Smooth muscle cell (in vitro differentiated cells): ENCODE results near the gene CST2. TPM values are rescaled to one million over a fixed set of nuclear protein-coding genes. Genes with fewer than 3 reads are reported as not detected.
A peak's percentile ranks its signal among the peaks of the same experiment; 100 is the strongest.
"Not testable (repeated sequence)": the region's sequence is repeated elsewhere in the genome, so short reads cannot be mapped to it uniquely, and the experiment has no call there.

Experiments
- DNase-seq: peaks from one replicate; lab custom pipeline; 2025; ENCODE audit not compliant: unreplicated experiment; lab: John Stamatoyannopoulos, UW
- H2AFZ ChIP-seq: fragments of 200-600 bp; sonication (generic); 2 replicates; pipeline ENCODE4 v1.6.0; 2016; ENCODE audit warnings: antibody characterized with exemption, low read depth, mild to moderate bottlenecking
- H3F3A ChIP-seq: fragments of 200-600 bp; sonication (generic); 2 replicates; pipeline ENCODE4 v1.6.0; 2017; ENCODE audit warnings: antibody characterized with exemption, low read depth
- H3K27ac ChIP-seq: fragments of 200-600 bp; sonication (generic); 2 replicates; pipeline ENCODE4 v1.5.1; 2016; ENCODE audit warnings: low read depth, mild to moderate bottlenecking
- H3K27me3 ChIP-seq: fragments of 200-600 bp; sonication (generic); 2 replicates; pipeline ENCODE4 v1.6.1; 2016; ENCODE audit warnings: low read depth, mild to moderate bottlenecking
- H3K36me3 ChIP-seq: fragments of 200-600 bp; sonication (generic); 2 replicates; pipeline ENCODE4 v1.5.1; 2016; ENCODE audit warnings: low read depth
- H3K4me1 ChIP-seq: fragments of 200-600 bp; sonication (generic); 2 replicates; pipeline ENCODE4 v1.5.1; 2016; ENCODE audit warnings: low read depth
- H3K4me2 ChIP-seq: fragments of 200-600 bp; sonication (generic); 2 replicates; pipeline ENCODE4 v1.6.0; 2016; ENCODE audit warnings: mild to moderate bottlenecking
- H3K4me3 ChIP-seq: fragments of 200-600 bp; sonication (generic); 2 replicates; pipeline ENCODE4 v1.5.1; 2016; ENCODE audit warnings: mild to moderate bottlenecking
- H3K79me2 ChIP-seq: fragments of 200-600 bp; sonication (generic); 2 replicates; pipeline ENCODE4 v1.6.0; 2016; ENCODE audit warnings: low read depth, mild to moderate bottlenecking
- H3K9ac ChIP-seq: fragments of 200-600 bp; sonication (generic); 2 replicates; pipeline ENCODE4 v1.6.0; 2016; ENCODE audit warnings: low read depth
- H3K9me3 ChIP-seq: fragments of 200-600 bp; sonication (generic); replicated peaks from 2 replicates; pipeline ENCODE4 v1.5.1; 2016; ENCODE audit warnings: low read depth
- H4K20me1 ChIP-seq: fragments of 200-600 bp; sonication (generic); 2 replicates; pipeline ENCODE4 v1.6.0; 2016; ENCODE audit warnings: low read depth
- WGBS: methylation state at CpG from one replicate; pipeline ENCODE4 v1.1.7; 2016; ENCODE audit warnings: low lambda C conversion rate; 5-methylcytosine and 5-hydroxymethylcytosine counted together
- polyA plus RNA-seq: library from polyadenylated mRNA; unstranded; fragments of >200 nt; fragmentation: Nextera tagmentation; extraction: Ambion mirVana; gene quantifications from 2 replicates; pipeline ENCODE4 v1.2.1, GENCODE V29; 2016
- total RNA-seq: library from RNA; depleted of rRNA; stranded (reverse); fragments of >200 nt; gene quantifications from 2 replicates; pipeline ENCODE4 v1.2.3, GENCODE V29; 2014
- TF ChIP-seq, protein P1 (sequence below): fragments of 200-600 bp; sonication (generic); IDR thresholded peaks from 2 replicates; pipeline ENCODE4 v1.5.1; 2017; ENCODE audit warnings: borderline replicate concordance, mild to moderate bottlenecking, antibody characterized with exemption; ENCODE audit not compliant: insufficient read depth, poor library complexity, severe bottlenecking

Gene CST2
- total and polyA plus RNA-seq, 2 experiments from 2014 or later, result 2.0 TPM; not detected in 1

DNA sequence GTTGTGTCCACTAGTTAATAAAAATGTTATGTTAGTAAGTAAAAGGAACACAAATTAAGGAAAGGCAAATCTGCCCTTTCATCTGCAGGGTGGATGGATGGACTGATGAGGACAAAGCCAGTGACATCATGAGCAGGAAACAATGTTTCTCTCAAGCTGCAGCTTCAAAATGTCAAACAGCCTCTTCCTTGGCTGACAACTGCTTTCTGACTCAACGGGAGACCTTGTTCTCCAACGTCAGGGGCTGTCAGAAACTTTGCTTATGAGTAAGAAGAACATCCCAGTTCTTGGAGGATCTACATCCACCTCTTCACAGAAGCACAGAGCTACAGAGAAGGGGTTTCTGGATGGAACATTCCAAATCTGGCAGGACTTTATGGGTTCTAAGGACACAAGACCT is 6.0 kb downstream of the CST2 start:
- no peak overlapping the region for H3K27ac ChIP-seq
- no peaks in the 10 kb centered on the region for H3K36me3 ChIP-seq
- no peaks in the 10 kb centered on the region for H3K9me3 ChIP-seq
- H3K4me2 ChIP-seq, result no peak overlapping the region
- no peaks in the 10 kb centered on the region for H3K27me3 ChIP-seq
- H2AFZ ChIP-seq, result no peak overlapping the region
- H4K20me1 ChIP-seq, result no peaks in the 10 kb centered on the region
- H3K79me2 ChIP-seq, result no peaks in the 10 kb centered on the region
- no peak for DNase-seq
- H3K9ac ChIP-seq, result no peak overlapping the region
- no peaks in the 10 kb centered on the region for H3F3A ChIP-seq
- H3K4me1 ChIP-seq, result peaks cover 3% of the 10 kb centered on the region
- H3K4me3 ChIP-seq, result no peak overlapping the region
- TF ChIP-seq, protein P1, sequence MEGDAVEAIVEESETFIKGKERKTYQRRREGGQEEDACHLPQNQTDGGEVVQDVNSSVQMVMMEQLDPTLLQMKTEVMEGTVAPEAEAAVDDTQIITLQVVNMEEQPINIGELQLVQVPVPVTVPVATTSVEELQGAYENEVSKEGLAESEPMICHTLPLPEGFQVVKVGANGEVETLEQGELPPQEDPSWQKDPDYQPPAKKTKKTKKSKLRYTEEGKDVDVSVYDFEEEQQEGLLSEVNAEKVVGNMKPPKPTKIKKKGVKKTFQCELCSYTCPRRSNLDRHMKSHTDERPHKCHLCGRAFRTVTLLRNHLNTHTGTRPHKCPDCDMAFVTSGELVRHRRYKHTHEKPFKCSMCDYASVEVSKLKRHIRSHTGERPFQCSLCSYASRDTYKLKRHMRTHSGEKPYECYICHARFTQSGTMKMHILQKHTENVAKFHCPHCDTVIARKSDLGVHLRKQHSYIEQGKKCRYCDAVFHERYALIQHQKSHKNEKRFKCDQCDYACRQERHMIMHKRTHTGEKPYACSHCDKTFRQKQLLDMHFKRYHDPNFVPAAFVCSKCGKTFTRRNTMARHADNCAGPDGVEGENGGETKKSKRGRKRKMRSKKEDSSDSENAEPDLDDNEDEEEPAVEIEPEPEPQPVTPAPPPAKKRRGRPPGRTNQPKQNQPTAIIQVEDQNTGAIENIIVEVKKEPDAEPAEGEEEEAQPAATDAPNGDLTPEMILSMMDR, result no peak
- 61% methylated on average over 2 of the region's 2 CpGs for WGBS

- not testable (repeated sequence) for H3K36me3 ChIP-seq, H3K9ac ChIP-seq, H3K4me3 ChIP-seq, H3K79me2 ChIP-seq, H3K27ac ChIP-seq, H2AFZ ChIP-seq, H3K4me2 ChIP-seq, H3K9me3 ChIP-seq, H3F3A ChIP-seq, H3K4me1 ChIP-seq, H4K20me1 ChIP-seq, H3K27me3 ChIP-seq, DNase-seq
- WGBS, result 100% methylated on average over 1 of the region's 1 CpG
Observed at GRCh38 chr20:23811559-23811958, 15.0 kb downstream of the CST2 start.

- not testable (repeated sequence) for H4K20me1 ChIP-seq, DNase-seq, H3K36me3 ChIP-seq, H3K9me3 ChIP-seq, H3K4me2 ChIP-seq, H3K9ac ChIP-seq, H3K79me2 ChIP-seq, H3F3A ChIP-seq, H3K4me1 ChIP-seq, H3K4me3 ChIP-seq, H2AFZ ChIP-seq, H3K27ac ChIP-seq, H3K27me3 ChIP-seq
- 85% methylated on average over 2 of the region's 2 CpGs for WGBS
Observed at GRCh38 chr20:23810349-23810748, 16.2 kb downstream of the CST2 start.

DNA sequence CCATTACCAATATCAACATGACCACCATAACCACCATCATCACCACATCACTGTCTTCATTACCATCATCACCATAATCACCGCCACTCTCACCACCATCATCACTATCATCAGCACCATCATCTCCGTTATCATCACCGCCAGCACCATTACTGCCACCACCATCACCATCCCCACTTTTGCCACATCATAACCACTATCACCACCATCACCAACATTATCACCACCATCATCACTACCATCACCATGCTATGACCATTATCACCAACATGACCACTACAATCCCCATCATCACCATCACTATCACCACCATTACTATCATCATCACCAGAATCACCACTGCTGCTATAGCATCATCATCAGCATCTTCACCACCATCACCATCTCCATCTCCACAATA is 25.7 kb downstream of the CST2 start:
- 100% methylated on average over 3 of the region's 3 CpGs for WGBS
- H4K20me1 ChIP-seq, result no peaks in the 10 kb centered on the region
- H3F3A ChIP-seq, result no peaks in the 10 kb centered on the region
- no peak overlapping the region for H3K4me2 ChIP-seq
- no peaks in the 10 kb centered on the region for H3K9me3 ChIP-seq
- no peaks in the 10 kb centered on the region for H3K79me2 ChIP-seq
- no peaks in the 10 kb centered on the region for H3K4me1 ChIP-seq
- TF ChIP-seq, protein P1, result no peak
- no peaks in the 10 kb centered on the region for H3K36me3 ChIP-seq
- no peak overlapping the region for H3K27ac ChIP-seq
- no peak for DNase-seq
- H3K27me3 ChIP-seq, result no peaks in the 10 kb centered on the region
- no peak overlapping the region for H3K4me3 ChIP-seq
- H3K9ac ChIP-seq, result no peak overlapping the region
- no peak overlapping the region for H2AFZ ChIP-seq

GRCh38 chr20:23799216-23799847 is 27.2 kb downstream of the CST2 start:
- H3K9ac ChIP-seq, H3K4me3 ChIP-seq, H4K20me1 ChIP-seq, H3K4me1 ChIP-seq, H2AFZ ChIP-seq, DNase-seq, H3K4me2 ChIP-seq, H3K79me2 ChIP-seq, H3F3A ChIP-seq, H3K27ac ChIP-seq, H3K9me3 ChIP-seq, H3K36me3 ChIP-seq, H3K27me3 ChIP-seq: not testable (repeated sequence)
- TF ChIP-seq, protein P1, result peak; percentile 60
- 36% methylated on average over 4 of the region's 4 CpGs for WGBS
